GM18951 (cell line): ENCODE measurements around the gene CD200.

ENCODE experiments used
- POLR2A ChIP-seq: IDR thresholded peaks from 4 replicates; pipeline ENCODE4 v1.6.1; 2011; ENCODE audit warnings: mild to moderate bottlenecking; ENCODE audit not compliant: insufficient read length, insufficient read depth; ENCODE audit errors: extremely low read depth
- in situ Hi-C: fragments of 300-500 bp; cut with MboI; formaldehyde crosslinking; loops from one replicate; pipeline ENCODE4 v1.12.0; 2022; ENCODE audit warnings: low sequenced_read_pairs, mixed read lengths, inconsistent platforms; ENCODE audit not compliant: unreplicated experiment

CD200 gene, protein sequence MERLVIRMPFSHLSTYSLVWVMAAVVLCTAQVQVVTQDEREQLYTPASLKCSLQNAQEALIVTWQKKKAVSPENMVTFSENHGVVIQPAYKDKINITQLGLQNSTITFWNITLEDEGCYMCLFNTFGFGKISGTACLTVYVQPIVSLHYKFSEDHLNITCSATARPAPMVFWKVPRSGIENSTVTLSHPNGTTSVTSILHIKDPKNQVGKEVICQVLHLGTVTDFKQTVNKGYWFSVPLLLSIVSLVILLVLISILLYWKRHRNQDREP

GRCh38 chr3:112333002-112333380 lies at the start of gene CD200:
Gene CD200 (plus strand): TSS chr3:112333156. CDS start chr3:112333213, 57 bp downstream.
- TF ChIP-seq POLR2A: peak; percentile 60
- in situ Hi-C loops: loop anchor here (5.0 kb wide), 1 partner anchor 189 kb away; no protein-coding TSS in a partner anchor

- in situ Hi-C loops: loop anchor here (25.0 kb wide), 1 partner anchor 698 kb away; the partner anchor contains the start of genes CD200R1 and GTPBP8
- no peak for TF ChIP-seq POLR2A
These were observed 43.9 kb upstream of the CD200 start for GRCh38 chr3:112289011-112289410.

GRCh38 chr3:112293368-112294321 lies 39.3 kb upstream of the CD200 start, which contains the start of gene SLC9C1:
Gene SLC9C1 (minus strand): TSS chr3:112294216. CDS start chr3:112286791, 7,425 bp downstream.
- in situ Hi-C loops: loop anchor here (25.0 kb wide), 1 partner anchor 694 kb away; the partner anchor contains the start of genes CD200R1 and GTPBP8
- no peak for TF ChIP-seq POLR2A

DNA sequence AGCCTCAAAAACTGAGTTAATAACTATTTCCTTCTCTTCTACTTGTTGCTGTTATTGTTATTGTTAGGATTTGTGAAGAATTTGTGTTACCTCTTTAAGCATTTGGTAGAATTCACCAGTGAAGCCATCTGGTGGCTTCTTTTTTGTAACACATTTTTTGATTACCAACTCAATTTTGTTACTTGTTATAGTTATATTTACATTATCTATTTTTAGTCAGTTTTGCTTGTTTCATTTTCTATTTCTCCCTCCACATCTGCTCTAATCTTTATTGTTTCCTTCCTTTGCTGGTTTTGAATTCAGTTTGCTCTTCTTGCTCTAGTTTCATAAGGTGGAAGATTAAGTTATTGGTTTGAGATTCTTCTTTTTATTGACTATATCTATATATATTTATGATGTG lies 35.2 kb upstream of the CD200 start:
- no peak for TF ChIP-seq POLR2A
- in situ Hi-C loops: loop anchor here (25.0 kb wide), 1 partner anchor 690 kb away; the partner anchor contains the start of genes CD200R1 and GTPBP8

DNA sequence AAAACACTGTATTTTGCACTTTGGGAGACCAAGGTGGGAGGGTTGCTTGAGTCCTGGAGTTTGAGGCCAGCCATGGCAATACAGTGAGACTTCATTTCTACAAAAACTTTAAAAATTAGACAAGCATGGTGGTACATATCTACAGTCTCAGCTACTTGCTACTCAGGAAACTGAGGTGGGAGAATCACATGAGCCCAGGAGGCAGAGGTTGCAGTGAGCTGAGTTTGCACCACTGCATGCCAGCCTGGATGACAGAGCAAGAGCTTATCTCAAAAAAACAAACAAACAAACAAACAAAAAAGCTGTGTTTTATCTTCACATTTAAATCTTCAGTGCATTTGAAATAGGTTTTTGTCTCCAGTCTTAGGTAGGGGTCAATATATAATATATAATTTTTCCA lies 34.2 kb upstream of the CD200 start:
- no peak for TF ChIP-seq POLR2A
- in situ Hi-C loops: loop anchor here (25.0 kb wide), 1 partner anchor 689 kb away; the partner anchor contains the start of genes CD200R1 and GTPBP8

DNA sequence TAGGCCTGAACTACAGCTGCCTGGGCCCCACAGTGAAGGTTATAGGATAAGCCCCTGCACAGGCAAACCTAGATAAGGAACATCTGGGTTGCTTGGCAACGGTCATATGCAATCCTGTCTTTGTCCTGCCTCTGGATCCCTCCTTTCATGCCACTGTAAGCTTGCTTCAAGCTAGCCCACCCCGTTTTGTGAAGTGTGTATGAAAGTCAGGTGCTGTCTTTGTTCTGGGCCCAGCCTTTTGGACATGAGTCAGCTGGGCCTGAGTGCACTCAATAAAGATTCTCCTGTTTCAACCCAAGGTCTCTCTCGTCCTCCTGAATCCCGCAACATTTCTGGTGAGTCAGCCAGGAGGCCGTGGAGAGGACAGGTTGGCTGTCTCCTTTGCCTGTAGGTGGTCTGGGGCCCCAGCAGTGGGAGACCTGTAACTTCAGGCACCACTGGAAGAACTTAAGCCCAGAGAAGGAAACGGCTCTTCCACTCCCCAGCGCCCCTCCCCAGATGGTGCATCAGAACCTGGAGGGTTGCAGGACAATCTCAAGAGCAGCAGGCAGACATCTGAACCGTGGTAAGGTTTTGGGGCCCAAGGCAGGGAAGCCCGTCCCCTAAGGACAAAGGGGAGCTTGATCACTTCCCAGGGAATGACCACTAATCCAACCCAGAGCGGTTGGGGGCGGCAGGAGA lies 30.7 kb upstream of the CD200 start:
- no peak for TF ChIP-seq POLR2A
- in situ Hi-C loops: no loop called here

GRCh38 chr3:112302881-112303763 lies 29.8 kb upstream of the CD200 start:
- no peak for TF ChIP-seq POLR2A
- in situ Hi-C loops: no loop called here

DNA sequence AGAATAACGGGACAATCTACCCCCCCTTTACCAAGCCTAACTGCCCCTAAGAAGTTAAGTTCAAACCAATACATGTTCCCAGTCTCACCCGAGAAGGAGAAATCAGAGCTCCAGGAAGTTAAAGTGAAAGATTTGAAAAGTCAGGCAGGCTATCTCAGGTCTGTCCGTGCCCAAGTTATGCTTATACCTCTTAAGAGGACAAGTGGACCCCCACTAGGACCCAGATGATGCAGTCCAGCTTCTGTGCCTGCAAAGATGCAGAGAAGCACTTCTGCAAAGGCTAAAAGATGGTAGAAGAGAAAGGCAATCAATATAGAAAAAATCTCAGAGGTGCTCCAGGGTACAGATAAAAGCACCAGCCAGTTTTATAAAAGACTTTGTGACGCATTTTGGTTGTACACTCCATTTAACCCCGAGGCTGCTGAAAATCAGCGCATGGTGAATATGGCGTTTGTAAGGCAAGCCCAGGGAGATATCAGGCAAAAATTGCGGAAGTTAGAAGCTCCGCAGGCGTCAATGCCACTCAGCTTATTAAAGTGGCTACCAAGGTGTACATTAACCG lies 29.1 kb upstream of the CD200 start:
- TF ChIP-seq POLR2A: no peak
- in situ Hi-C loops: no loop called here

DNA sequence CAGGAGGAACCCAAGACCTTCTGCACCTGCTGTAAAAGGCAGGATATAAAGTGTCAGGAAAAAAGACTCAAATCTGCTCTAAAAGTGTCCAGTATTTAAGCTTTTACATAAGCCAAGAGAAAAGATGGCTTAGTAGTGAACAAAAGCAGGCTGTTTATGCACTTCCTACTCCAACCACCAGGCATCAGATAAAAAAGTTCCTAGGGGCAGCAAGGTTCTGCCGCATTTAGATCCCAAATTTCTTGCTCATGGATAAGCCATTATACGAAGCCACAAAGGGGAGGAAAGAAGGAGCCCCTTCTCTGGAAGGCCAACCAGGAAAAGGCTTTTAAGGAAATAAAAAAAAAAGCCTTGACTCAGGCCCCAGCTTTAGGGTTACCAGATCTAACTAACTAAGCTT lies 28.3 kb upstream of the CD200 start:
- in situ Hi-C loops: no loop called here
- no peak for TF ChIP-seq POLR2A

GRCh38 chr3:112306825-112307224 lies 26.1 kb upstream of the CD200 start:
- TF ChIP-seq POLR2A: no peak
- in situ Hi-C loops: no loop called here

DNA sequence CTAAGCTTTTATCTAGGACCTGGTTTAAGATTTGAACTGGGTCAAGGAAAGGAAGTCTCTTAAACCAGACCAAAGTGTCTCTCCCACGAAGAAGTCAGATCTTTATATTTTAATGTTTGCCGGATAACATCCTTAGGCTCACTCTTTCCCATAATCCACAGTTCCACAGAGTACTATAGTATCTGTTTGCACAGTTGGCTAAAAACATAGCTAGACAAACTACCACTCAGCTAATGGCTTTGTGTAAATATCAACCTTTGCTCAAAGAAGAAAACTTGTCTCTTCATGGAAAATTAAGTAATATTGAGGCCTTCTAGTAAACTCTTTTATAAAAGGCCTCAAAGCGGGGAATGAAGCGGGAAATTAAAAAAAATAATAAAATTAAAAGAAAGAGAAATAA lies 25.4 kb upstream of the CD200 start:
- no peak for TF ChIP-seq POLR2A
- in situ Hi-C loops: no loop called here
